GM23338 (cell line): ENCODE data around the gene TBC1D30.

Experiments
- EZH2phosphoT487 ChIP-seq: fragments of 200-600 bp; sonication (generic); IDR thresholded peaks from one replicate; pipeline ENCODE4 v1.8.1; 2018; ENCODE audit warnings: antibody characterized with exemption; ENCODE audit not compliant: unreplicated experiment
- JUNB ChIP-seq: IDR thresholded peaks from one replicate; pipeline ENCODE4 v1.6.1; 2016; ENCODE audit warnings: antibody characterized with exemption; ENCODE audit not compliant: unreplicated experiment
- POLR2AphosphoS5 ChIP-seq: IDR thresholded peaks from 2 replicates; pipeline ENCODE4 v1.6.1; 2016; ENCODE audit warnings: antibody characterized with exemption, low read depth
- TF ChIP-seq, protein P1 (sequence below), 2 experiments: fragments of 200-600 bp in 1 of 2; sonication (generic) in 1 of 2; conservative IDR thresholded peaks; 2 replicates each; pipeline versions ENCODE4 v1.5.1 to v1.6.1; 2016 to 2017; ENCODE audit warnings: antibody characterized with exemption in 2 of 2, low read depth in 2 of 2, mild to moderate bottlenecking in 2 of 2, moderate library complexity in 1 of 2
- TF ChIP-seq, protein P2 (sequence below): IDR thresholded peaks from 2 replicates; pipeline ENCODE4 v1.6.1; 2016; ENCODE audit warnings: antibody characterized with exemption

DNA sequence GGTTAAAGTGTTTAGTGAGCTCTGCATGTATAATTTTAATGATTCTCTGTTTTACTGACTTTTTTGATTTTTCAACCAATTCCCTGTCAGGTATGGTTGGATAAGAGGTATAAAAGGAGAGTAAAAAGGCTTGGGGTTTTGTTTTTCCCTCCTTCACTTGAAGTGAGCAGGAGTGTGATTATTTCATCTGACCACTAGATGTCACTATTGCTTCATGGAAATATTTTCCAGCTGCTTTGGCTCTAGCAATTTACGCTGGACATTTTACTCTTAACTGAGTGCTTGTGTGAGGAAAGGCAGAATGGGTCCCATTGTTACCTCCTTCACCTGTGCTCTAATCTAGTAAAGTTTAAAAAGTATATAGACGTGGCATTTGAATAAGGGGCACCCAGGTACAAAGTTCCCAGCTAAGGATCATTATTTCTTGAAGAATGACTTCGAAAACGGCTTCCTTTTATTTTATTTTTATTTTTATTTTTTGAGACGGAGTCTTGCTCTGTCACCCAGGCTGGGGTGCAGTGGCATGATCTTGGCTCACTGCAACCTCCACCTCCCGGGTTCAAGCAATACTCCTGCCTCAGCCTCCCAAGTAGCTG lies 66.5 kb downstream of the TBC1D30 start:
- TF ChIP-seq JUNB (no peak), POLR2AphosphoS5 (no peak), EZH2phosphoT487 (no peak)
- TF ChIP-seq, protein P1, sequence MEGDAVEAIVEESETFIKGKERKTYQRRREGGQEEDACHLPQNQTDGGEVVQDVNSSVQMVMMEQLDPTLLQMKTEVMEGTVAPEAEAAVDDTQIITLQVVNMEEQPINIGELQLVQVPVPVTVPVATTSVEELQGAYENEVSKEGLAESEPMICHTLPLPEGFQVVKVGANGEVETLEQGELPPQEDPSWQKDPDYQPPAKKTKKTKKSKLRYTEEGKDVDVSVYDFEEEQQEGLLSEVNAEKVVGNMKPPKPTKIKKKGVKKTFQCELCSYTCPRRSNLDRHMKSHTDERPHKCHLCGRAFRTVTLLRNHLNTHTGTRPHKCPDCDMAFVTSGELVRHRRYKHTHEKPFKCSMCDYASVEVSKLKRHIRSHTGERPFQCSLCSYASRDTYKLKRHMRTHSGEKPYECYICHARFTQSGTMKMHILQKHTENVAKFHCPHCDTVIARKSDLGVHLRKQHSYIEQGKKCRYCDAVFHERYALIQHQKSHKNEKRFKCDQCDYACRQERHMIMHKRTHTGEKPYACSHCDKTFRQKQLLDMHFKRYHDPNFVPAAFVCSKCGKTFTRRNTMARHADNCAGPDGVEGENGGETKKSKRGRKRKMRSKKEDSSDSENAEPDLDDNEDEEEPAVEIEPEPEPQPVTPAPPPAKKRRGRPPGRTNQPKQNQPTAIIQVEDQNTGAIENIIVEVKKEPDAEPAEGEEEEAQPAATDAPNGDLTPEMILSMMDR (conservative IDR thresholded peaks at IDR 0.05; ENCODE audit: low read depth in 2 of 2), result peak; percentile 82 to 85
- TF ChIP-seq, protein P2, sequence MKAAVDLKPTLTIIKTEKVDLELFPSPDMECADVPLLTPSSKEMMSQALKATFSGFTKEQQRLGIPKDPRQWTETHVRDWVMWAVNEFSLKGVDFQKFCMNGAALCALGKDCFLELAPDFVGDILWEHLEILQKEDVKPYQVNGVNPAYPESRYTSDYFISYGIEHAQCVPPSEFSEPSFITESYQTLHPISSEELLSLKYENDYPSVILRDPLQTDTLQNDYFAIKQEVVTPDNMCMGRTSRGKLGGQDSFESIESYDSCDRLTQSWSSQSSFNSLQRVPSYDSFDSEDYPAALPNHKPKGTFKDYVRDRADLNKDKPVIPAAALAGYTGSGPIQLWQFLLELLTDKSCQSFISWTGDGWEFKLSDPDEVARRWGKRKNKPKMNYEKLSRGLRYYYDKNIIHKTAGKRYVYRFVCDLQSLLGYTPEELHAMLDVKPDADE, result no peak
